Measurements from ENCODE around the gene HTT. TPM values are rescaled to one million over a fixed set of nuclear protein-coding genes. Genes with fewer than 3 reads are reported as not detected.
"Not testable (repeated sequence)": the region's sequence is repeated elsewhere in the genome, so short reads cannot be mapped to it uniquely, and the experiment has no call there.

Gene HTT
- total RNA-seq, 1 donor from 2014 or later = 48.0 TPM

- H3K36me3 Mint-ChIP-seq = peaks cover 52% of the 10 kb centered on the region
These were observed 84.4 kb downstream of the HTT start for GRCh38 chr4:3158841-3159240.

GRCh38 chr4:3160438-3160837 is 86.0 kb downstream of the HTT start:
- Mint-ChIP-seq H3K27me3 (no peaks in the 10 kb centered on the region), H3K36me3 (peaks cover 59% of the 10 kb centered on the region), H3K4me3 (no peak overlapping the region)

More at GRCh38 chr4:3158841-3159240, 84.4 kb downstream of the HTT start:
- Mint-ChIP-seq H3K27me3 (no peaks in the 10 kb centered on the region), H3K4me3 (no peak overlapping the region), H3K9me3 (peaks cover 12% of the 10 kb centered on the region), H3K27ac (no peak overlapping the region), H3K4me1 (ENCODE audit: unreplicated experiment) (no peaks in the 10 kb centered on the region)
- DNase-seq (ENCODE audit: extremely low spot score, unreplicated experiment) = no peak
- TF ChIP-seq CTCF (conservative IDR thresholded peaks at IDR 0.05) = no peak

GRCh38 chr4:3161044-3161443 is 86.6 kb downstream of the HTT start:
- H3K27me3 Mint-ChIP-seq; H3K4me1 Mint-ChIP-seq (ENCODE audit: unreplicated experiment); H3K4me3 Mint-ChIP-seq; H3K27ac Mint-ChIP-seq; DNase-seq (ENCODE audit: extremely low spot score, unreplicated experiment): not testable (repeated sequence)
- H3K9me3 Mint-ChIP-seq = peaks cover 17% of the 10 kb centered on the region
- peaks cover 65% of the 10 kb centered on the region for H3K36me3 Mint-ChIP-seq

More at GRCh38 chr4:3160438-3160837, 86.0 kb downstream of the HTT start:
- DNase-seq (ENCODE audit: extremely low spot score, unreplicated experiment) = no peak
- Mint-ChIP-seq H3K27ac (no peak overlapping the region), H3K4me1 (ENCODE audit: unreplicated experiment) (no peaks in the 10 kb centered on the region), H3K9me3 (peaks cover 14% of the 10 kb centered on the region)
- TF ChIP-seq CTCF (conservative IDR thresholded peaks at IDR 0.05) = no peak

GRCh38 chr4:3166434-3166833 is 92.0 kb downstream of the HTT start:
- DNase-seq (ENCODE audit: extremely low spot score, unreplicated experiment); H3K4me1 Mint-ChIP-seq (ENCODE audit: unreplicated experiment): not testable (repeated sequence)

GRCh38 chr4:3168029-3168428 is 93.5 kb downstream of the HTT start:
- no peak for TF ChIP-seq CTCF (conservative IDR thresholded peaks at IDR 0.05)
- Mint-ChIP-seq H3K9me3 (peaks cover 5% of the 10 kb centered on the region), H3K4me1 (ENCODE audit: unreplicated experiment) (no peaks in the 10 kb centered on the region), H3K36me3 (peaks cover 58% of the 10 kb centered on the region), H3K27ac (no peak overlapping the region), H3K4me3 (no peak overlapping the region), H3K27me3 (no peaks in the 10 kb centered on the region)
- DNase-seq (ENCODE audit: extremely low spot score, unreplicated experiment) = no peak

More at GRCh38 chr4:3166434-3166833, 92.0 kb downstream of the HTT start:
- Mint-ChIP-seq H3K36me3 (peaks cover 70% of the 10 kb centered on the region), H3K9me3 (peaks cover 16% of the 10 kb centered on the region)
- not testable (repeated sequence) for H3K27ac Mint-ChIP-seq, H3K4me3 Mint-ChIP-seq, H3K27me3 Mint-ChIP-seq

- Mint-ChIP-seq H3K9me3 (no peaks in the 10 kb centered on the region), H3K36me3 (peaks cover 46% of the 10 kb centered on the region), H3K27me3 (no peaks in the 10 kb centered on the region), H3K27ac (no peak overlapping the region), H3K4me1 (ENCODE audit: unreplicated experiment) (peaks cover 14% of the 10 kb centered on the region), H3K4me3 (no peak overlapping the region)
- DNase-seq (ENCODE audit: extremely low spot score, unreplicated experiment) = no peak
- TF ChIP-seq CTCF (conservative IDR thresholded peaks at IDR 0.05) = no peak
These were observed 100.2 kb downstream of the HTT start for GRCh38 chr4:3174371-3175338.

Measured in type B pancreatic cell (in vitro differentiated cells).